H1 (cell line): Measurements from ENCODE around the gene NAT8L. TPM values are rescaled to one million over a fixed set of nuclear protein-coding genes. Genes with fewer than 3 reads are reported as not detected.

ENCODE experiments used
- CTCF ChIA-PET: fragments of 300-600 bp; sonication (Branson Sonifier 250); formaldehyde crosslinking; loops from one replicate; lab custom pipeline; 2021; ENCODE audit not compliant: partially characterized antibody; lab: Charles Lee
- POLR2A ChIA-PET: fragments of 300-600 bp; sonication (Branson Sonifier 250); formaldehyde crosslinking; loops from one replicate; lab custom pipeline; 2021; ENCODE audit warnings: inconsistent platforms; ENCODE audit not compliant: partially characterized antibody; lab: Charles Lee
- DNase-seq, 2 experiments: peaks; one replicate each; pipeline versions ENCODE4 v3.0.0 to v3.0.0-alpha.2; 2010 to 2022; ENCODE audit warnings: low spot score in 2 of 2, low read depth in 1 of 2, mixed read lengths in 1 of 2
- FAIRE-seq: peaks from 2 replicates; lab custom pipeline; 2011; peaks lifted over from hg19 to GRCh38; lab: Jason Lieb, UNC
- H2AFZ ChIP-seq: 2 replicates; pipeline ENCODE4 v1.8.1; 2012; ENCODE audit warnings: low read length, inconsistent platforms
- H2AK5ac ChIP-seq: 2 replicates; pipeline ENCODE4 v1.6.1; 2013; ENCODE audit warnings: low read depth, low read length
- H2BK120ac ChIP-seq: replicated peaks from 2 replicates; pipeline ENCODE3; 2013; ENCODE audit warnings: low read depth, low read length, inconsistent platforms
- H2BK12ac ChIP-seq: 2 replicates; pipeline ENCODE4 v1.6.1; 2013; ENCODE audit warnings: low read depth, low read length
- H2BK15ac ChIP-seq: 2 replicates; pipeline ENCODE4 v1.6.1; 2013; ENCODE audit warnings: low read length
- H2BK20ac ChIP-seq: 2 replicates; pipeline ENCODE4 v1.6.1; 2013; ENCODE audit warnings: low read length
- H2BK5ac ChIP-seq: 2 replicates; pipeline ENCODE4 v1.6.1; 2013; ENCODE audit warnings: low read depth, low read length
- H3K14ac ChIP-seq: 2 replicates; pipeline ENCODE4 v1.6.1; 2013; ENCODE audit warnings: inconsistent platforms; ENCODE audit not compliant: insufficient read length
- H3K18ac ChIP-seq: 2 replicates; pipeline ENCODE4 v1.6.1; 2013; ENCODE audit warnings: low read length; ENCODE audit errors: extremely low read depth
- H3K23ac ChIP-seq: 2 replicates; pipeline ENCODE4 v1.6.1; 2013; ENCODE audit warnings: inconsistent platforms; ENCODE audit not compliant: insufficient read length
- H3K23me2 ChIP-seq: 2 replicates; pipeline ENCODE4 v1.6.1; 2013; ENCODE audit warnings: low read depth, low read length
- H3K27ac ChIP-seq: 2 replicates; pipeline ENCODE4 v1.6.1; 2011; ENCODE audit warnings: low read depth, low read length, inconsistent platforms
- H3K27me3 ChIP-seq, 4 experiments: replicated peaks in 1 of 4; 1 replicate in 1 of 4; 2 replicates in 3 of 4; pipeline versions ENCODE4 v1.6.1 to v1.8.1; 2011 to 2013; ENCODE audit warnings: low read length in 3 of 4, mild to moderate bottlenecking in 3 of 4, inconsistent platforms in 2 of 4, mixed read lengths in 2 of 4, moderate library complexity in 1 of 4; ENCODE audit not compliant: control insufficient read depth in 3 of 4, insufficient read depth in 3 of 4; ENCODE audit errors: extremely low read depth in 1 of 4
- H3K36me3 ChIP-seq, 4 experiments: 2 replicates each; pipeline versions ENCODE4 v1.6.1 to v1.8.1; 2011 to 2013; ENCODE audit warnings: mild to moderate bottlenecking in 4 of 4, low read length in 3 of 4, moderate library complexity in 2 of 4, control low read depth in 1 of 4, inconsistent platforms in 1 of 4; ENCODE audit not compliant: insufficient read depth in 4 of 4, control insufficient read depth in 2 of 4
- H3K4ac ChIP-seq: replicated peaks from 2 replicates; pipeline ENCODE3; 2013; ENCODE audit warnings: low read length, low read depth, mixed read lengths, inconsistent platforms; ENCODE audit not compliant: insufficient read length
- H3K4me1 ChIP-seq, 4 experiments: replicated peaks in 1 of 4; 1 replicate in 1 of 4; 2 replicates in 3 of 4; pipeline versions ENCODE4 v1.6.1 to v1.8.1; 2011 to 2013; ENCODE audit warnings: low read length in 3 of 4, inconsistent platforms in 2 of 4, mixed read lengths in 1 of 4; ENCODE audit not compliant: insufficient read depth in 4 of 4, control insufficient read depth in 3 of 4
- H3K4me2 ChIP-seq, 2 experiments: 2 replicates each; pipeline versions ENCODE4 v1.6.1 to v1.8.1; 2011 to 2013; ENCODE audit warnings: low read depth in 2 of 2, low read length in 2 of 2, control low read depth in 1 of 2, inconsistent platforms in 1 of 2, mild to moderate bottlenecking in 1 of 2; ENCODE audit not compliant: insufficient read depth in 1 of 2
- H3K4me3 ChIP-seq, 4 experiments: fragments of 200-600, 300-600 bp in 1 of 4; sonication (generic), shearing (Covaris generic), sonication (Bioruptor Twin) in 1 of 4; 2 replicates each; pipeline versions ENCODE4 v1.5.1 to v1.8.1; 2011 to 2016; ENCODE audit warnings: low read length in 4 of 4, low read depth in 3 of 4, control low read depth in 2 of 4, inconsistent platforms in 2 of 4, mild to moderate bottlenecking in 2 of 4, mixed read lengths in 1 of 4, moderate library complexity in 1 of 4; ENCODE audit not compliant: insufficient read depth in 2 of 4; ENCODE audit errors: extremely low read depth in 1 of 4
- H3K56ac ChIP-seq: replicated peaks from 2 replicates; pipeline ENCODE3; 2013; ENCODE audit warnings: low read depth, mild to moderate bottlenecking, mixed read lengths, low read length, inconsistent platforms; ENCODE audit not compliant: insufficient read length
- H3K79me1 ChIP-seq: 2 replicates; pipeline ENCODE4 v1.6.1; 2013; ENCODE audit warnings: low read depth, low read length, control low read depth
- H3K79me2 ChIP-seq, 2 experiments: 2 replicates each; pipeline versions ENCODE4 v1.6.1 to v1.8.1; 2012 to 2013; ENCODE audit warnings: low read length in 2 of 2, mild to moderate bottlenecking in 2 of 2, inconsistent platforms in 1 of 2; ENCODE audit not compliant: insufficient read depth in 2 of 2, control insufficient read depth in 1 of 2
- H3K9ac ChIP-seq, 4 experiments: replicated peaks in 1 of 4; 1 replicate in 1 of 4; 2 replicates in 3 of 4; pipeline versions ENCODE4 v1.6.1 to v1.8.1; 2011 to 2013; ENCODE audit warnings: low read depth in 3 of 4, low read length in 3 of 4, control low read depth in 2 of 4, mild to moderate bottlenecking in 2 of 4, moderate library complexity in 2 of 4, inconsistent platforms in 1 of 4; ENCODE audit errors: extremely low read depth in 1 of 4
- H3K9me3 ChIP-seq, 2 experiments: 2 replicates each; pipeline versions ENCODE4 v1.6.1 to v1.8.1; 2012 to 2013; ENCODE audit warnings: mild to moderate bottlenecking in 2 of 2, moderate library complexity in 2 of 2, control low read depth in 1 of 2, inconsistent platforms in 1 of 2, low read depth in 1 of 2, low read length in 1 of 2, mixed read lengths in 1 of 2; ENCODE audit not compliant: insufficient read depth in 2 of 2
- H4K20me1 ChIP-seq, 2 experiments: replicated peaks in 1 of 2; 2 replicates each; pipeline versions ENCODE3 to v1.8.1; 2011 to 2013; ENCODE audit warnings: inconsistent platforms in 2 of 2, low read length in 2 of 2, mild to moderate bottlenecking in 1 of 2; ENCODE audit not compliant: insufficient read depth in 2 of 2, control insufficient read depth in 1 of 2
- H4K5ac ChIP-seq: 2 replicates; pipeline ENCODE4 v1.6.1; 2013; ENCODE audit warnings: low read length, low read depth, mixed read lengths, inconsistent platforms; ENCODE audit not compliant: insufficient read length
- H4K8ac ChIP-seq: 2 replicates; pipeline ENCODE4 v1.8.0; 2013; ENCODE audit warnings: mild to moderate bottlenecking, moderate library complexity, low read length, inconsistent platforms; ENCODE audit not compliant: insufficient read depth; ENCODE audit errors: extremely low read depth
- H4K91ac ChIP-seq: replicated peaks from 2 replicates; pipeline ENCODE3; 2013; ENCODE audit warnings: low read length, mixed read lengths, inconsistent platforms; ENCODE audit not compliant: insufficient read length
- ASH2L ChIP-seq: fragments of 200-600, 300-600 bp; sonication (generic); IDR thresholded peaks from one replicate; pipeline ENCODE4 v1.7.1; 2017; ENCODE audit warnings: low read length
- BACH1 ChIP-seq: IDR thresholded peaks from 2 replicates; pipeline ENCODE4 v1.6.1; 2012; ENCODE audit warnings: low read length, improper control_type of control experiment
- BCL11A ChIP-seq, 2 experiments: IDR thresholded peaks; one replicate each; pipeline ENCODE4 v1.6.1; 2011; ENCODE audit warnings: low read depth in 2 of 2, low read length in 2 of 2, mild to moderate bottlenecking in 2 of 2
- CEBPB ChIP-seq: IDR thresholded peaks from 2 replicates; pipeline ENCODE4 v1.6.1; 2012; ENCODE audit warnings: low read depth, low read length
- EP300 ChIP-seq, 2 experiments: IDR thresholded peaks; 1 replicate in 1 of 2; 2 replicates in 1 of 2; pipeline ENCODE4 v1.6.1; 2011 to 2012; ENCODE audit warnings: low read depth in 2 of 2, low read length in 2 of 2, mild to moderate bottlenecking in 2 of 2, borderline replicate concordance in 1 of 2, inconsistent platforms in 1 of 2, moderate library complexity in 1 of 2
- JUN ChIP-seq: IDR thresholded peaks from 2 replicates; pipeline ENCODE4 v1.6.1; 2011; ENCODE audit warnings: low read depth, mild to moderate bottlenecking, improper control_type of control experiment, low read length
- KDM1A ChIP-seq: fragments of 200-600, 300-600 bp; sonication (generic); IDR thresholded peaks from 2 replicates; pipeline ENCODE4 v1.7.1; 2016; ENCODE audit warnings: mild to moderate bottlenecking, low read length, borderline replicate concordance
- RBBP5 ChIP-seq: IDR thresholded peaks from 2 replicates; pipeline ENCODE4 v1.7.1; 2012; ENCODE audit warnings: low read depth, mild to moderate bottlenecking, inconsistent platforms, low read length, moderate library complexity, borderline replicate concordance
- SIRT6 ChIP-seq: IDR thresholded peaks from one replicate; pipeline ENCODE4 v1.7.1; 2012; ENCODE audit warnings: low read length, inconsistent platforms
- SIX5 ChIP-seq: IDR thresholded peaks from 2 replicates; pipeline ENCODE4 v1.6.1; 2011; ENCODE audit warnings: mild to moderate bottlenecking, low read depth, low read length
- SP1 ChIP-seq: IDR thresholded peaks from 2 replicates; pipeline ENCODE4 v1.6.1; 2011; ENCODE audit warnings: low read depth, low read length
- SP4 ChIP-seq: IDR thresholded peaks from 2 replicates; pipeline ENCODE4 v1.6.1; 2012; ENCODE audit warnings: low read length, inconsistent platforms
- SRF ChIP-seq: IDR thresholded peaks from 2 replicates; pipeline ENCODE4 v1.6.1; 2011; ENCODE audit warnings: mild to moderate bottlenecking, low read depth, low read length, moderate library complexity
- TAF1 ChIP-seq: IDR thresholded peaks from 2 replicates; pipeline ENCODE4 v1.6.1; 2011; ENCODE audit warnings: mild to moderate bottlenecking, low read depth, low read length
- TCF12 ChIP-seq: IDR thresholded peaks from 2 replicates; pipeline ENCODE4 v1.6.1; 2011; ENCODE audit warnings: low read depth, mild to moderate bottlenecking, low read length
- YY1 ChIP-seq: IDR thresholded peaks from 2 replicates; pipeline ENCODE4 v1.6.1; 2011; ENCODE audit warnings: low read depth, mild to moderate bottlenecking, low read length
- WGBS, 2 experiments: shearing (Covaris generic) in 1 of 2; methylation state at CpG; one replicate each; pipeline versions ENCODE4 v1.1.6 to v1.1.7; 2013 to 2015; ENCODE audit warnings: low lambda C conversion rate in 2 of 2, mixed read lengths in 2 of 2, inconsistent platforms in 1 of 2, low coverage in 1 of 2, missing lambda C conversion rate in 1 of 2; ENCODE audit not compliant: insufficient replicate concordance in 2 of 2, insufficient coverage in 1 of 2, insufficient read length in 1 of 2; ENCODE audit errors: extremely low coverage in 1 of 2, missing lambda C conversion rate in 1 of 2; 5-methylcytosine and 5-hydroxymethylcytosine counted together
- polyA plus RNA-seq, 7 experiments: library from polyadenylated mRNA; depleted of rRNA in 3 of 7; stranded (reverse) in 5 of 7; unstranded in 2 of 7; fragments of >200 nt in 5 of 7; fragments of 200-250 nt in 2 of 7; gene quantifications; 1 replicate in 5 of 7; 2 replicates in 1 of 7; 4 replicates in 1 of 7; pipeline versions ENCODE4 v1.2.1 to v1.2.3, GENCODE V29; 2011 to 2013; ENCODE audit warnings: missing spikeins in 2 of 7, mixed read lengths in 2 of 7
- total RNA-seq: library from RNA; stranded (reverse); fragmentation: NEBNext Ultra II Directional; extraction: Animal tissue kit (Norgen Biotek cat#: 25700); gene quantifications from 2 replicates; pipeline ENCODE4 v1.2.1, GENCODE V29; 2021

Gene NAT8L
- total and polyA plus RNA-seq, 2 of the 8 experiments (the other 6 are each of a cell fraction or from before 2014, with no cell fraction given): 10.8 TPM

- no peak overlapping the region for H2BK12ac ChIP-seq
- no peak overlapping the region for H3K27ac ChIP-seq
- H2AFZ ChIP-seq: no peak overlapping the region
- H2BK5ac ChIP-seq: no peak overlapping the region
- no peak overlapping the region for H2BK120ac ChIP-seq
- no peak overlapping the region for H2BK20ac ChIP-seq
- no peak overlapping the region for H3K4ac ChIP-seq
- no peak overlapping the region for H4K8ac ChIP-seq
- no peaks in the 10 kb centered on the region; the same call in 1 of the 2 replicates for H3K79me1 ChIP-seq
- POLR2A ChIA-PET: no interaction called here
- no peaks in the 10 kb centered on the region for H3K79me2 ChIP-seq
- H4K20me1 ChIP-seq: no peaks in the 10 kb centered on the region
- no peak overlapping the region for H3K23ac ChIP-seq
- no peak overlapping the region for H3K4me2 ChIP-seq
- H3K4me1 ChIP-seq: no peaks in the 10 kb centered on the region
- H3K4me3 ChIP-seq: no peak overlapping the region
- H3K9me3 ChIP-seq: no peaks in the 10 kb centered on the region
- no peak overlapping the region for H3K14ac ChIP-seq
- H3K18ac ChIP-seq: no peak overlapping the region
- H2BK15ac ChIP-seq: no peak overlapping the region
- no peak overlapping the region for H4K91ac ChIP-seq
- FAIRE-seq: no peak
- H3K36me3 ChIP-seq: no peaks in the 10 kb centered on the region
- no peak overlapping the region for H3K56ac ChIP-seq
- CTCF ChIA-PET: no interaction called here
- H2AK5ac ChIP-seq: no peak overlapping the region
- no peak overlapping the region for H4K5ac ChIP-seq
- DNase-seq: no peak
- no peak overlapping the region for H3K9ac ChIP-seq
- H3K23me2 ChIP-seq: no peaks in the 10 kb centered on the region; the same call in 1 of the 2 replicates
- no peaks in the 10 kb centered on the region for H3K27me3 ChIP-seq
- 82% methylated on average over 2 of the region's 2 CpGs; no CpG with 5 or more reads in 1 of the 2 experiments for WGBS, 2 experiments
- no peak for TF ChIP-seq SIRT6
- no peak for TF ChIP-seq RBBP5
- no peak for TF ChIP-seq TCF12
- no peak for TF ChIP-seq SRF
- TF ChIP-seq ASH2L: no peak
- TF ChIP-seq BCL11A (IDR thresholded peaks at IDR 0.05; ENCODE audit: low read depth in 2 of 2, low read length in 2 of 2): no peak
- no peak for TF ChIP-seq YY1
- TF ChIP-seq CEBPB: no peak
- no peak for TF ChIP-seq BACH1
- TF ChIP-seq SIX5: no peak
- no peak for TF ChIP-seq JUN
- TF ChIP-seq EP300 (IDR thresholded peaks at IDR 0.05; ENCODE audit: borderline replicate concordance in 1 of 2, low read depth in 2 of 2, low read length in 2 of 2): no peak
- TF ChIP-seq SP1: no peak
- TF ChIP-seq KDM1A: no peak
- no peak for TF ChIP-seq TAF1
- TF ChIP-seq SP4: no peak
These were observed 44.9 kb downstream of the NAT8L start for GRCh38 chr4:2103843-2104547.
